ENCODE data around the gene TULP4. TPM values are rescaled to one million over a fixed set of nuclear protein-coding genes. Genes with fewer than 3 reads are reported as not detected.
"Not testable (repeated sequence)": the region's sequence is repeated elsewhere in the genome, so short reads cannot be mapped to it uniquely, and the experiment has no call there.

TULP4 gene
- total RNA-seq, 1 donor from 2014 or later = 252 TPM

- Histone ChIP-seq H3K36me3 (no peaks in the 10 kb centered on the region), H3K4me2 (no peak overlapping the region), H4K20me1 (ENCODE audit: low read depth) (no peaks in the 10 kb centered on the region), H3K9ac (no peak overlapping the region), H3K4me3 (no peak overlapping the region), H3K27me3 (no peaks in the 10 kb centered on the region), H3K27ac (no peak overlapping the region), H3K79me2 (ENCODE audit: low read depth) (no peaks in the 10 kb centered on the region), H3F3A (ENCODE audit: low read depth) (peaks cover 7% of the 10 kb centered on the region), H2AFZ (replicated peaks) (peak overlapping the region; percentile 9), H3K9me3 (ENCODE audit: low read depth) (no peaks in the 10 kb centered on the region), H3K4me1 (peaks cover 12% of the 10 kb centered on the region)
- H3K27me3 Mint-ChIP-seq (ENCODE audit: insufficient read depth, low read depth) = peaks cover 1% of the 10 kb centered on the region
- peaks cover 2% of the 10 kb centered on the region for H3K9me3 Mint-ChIP-seq
- H3K4me1 Mint-ChIP-seq = peaks cover 14% of the 10 kb centered on the region
- peaks cover 2% of the 10 kb centered on the region for H3K36me3 Mint-ChIP-seq
- no peak for DNase-seq (ENCODE audit: low spot score)
- TF ChIP-seq, protein P1, sequence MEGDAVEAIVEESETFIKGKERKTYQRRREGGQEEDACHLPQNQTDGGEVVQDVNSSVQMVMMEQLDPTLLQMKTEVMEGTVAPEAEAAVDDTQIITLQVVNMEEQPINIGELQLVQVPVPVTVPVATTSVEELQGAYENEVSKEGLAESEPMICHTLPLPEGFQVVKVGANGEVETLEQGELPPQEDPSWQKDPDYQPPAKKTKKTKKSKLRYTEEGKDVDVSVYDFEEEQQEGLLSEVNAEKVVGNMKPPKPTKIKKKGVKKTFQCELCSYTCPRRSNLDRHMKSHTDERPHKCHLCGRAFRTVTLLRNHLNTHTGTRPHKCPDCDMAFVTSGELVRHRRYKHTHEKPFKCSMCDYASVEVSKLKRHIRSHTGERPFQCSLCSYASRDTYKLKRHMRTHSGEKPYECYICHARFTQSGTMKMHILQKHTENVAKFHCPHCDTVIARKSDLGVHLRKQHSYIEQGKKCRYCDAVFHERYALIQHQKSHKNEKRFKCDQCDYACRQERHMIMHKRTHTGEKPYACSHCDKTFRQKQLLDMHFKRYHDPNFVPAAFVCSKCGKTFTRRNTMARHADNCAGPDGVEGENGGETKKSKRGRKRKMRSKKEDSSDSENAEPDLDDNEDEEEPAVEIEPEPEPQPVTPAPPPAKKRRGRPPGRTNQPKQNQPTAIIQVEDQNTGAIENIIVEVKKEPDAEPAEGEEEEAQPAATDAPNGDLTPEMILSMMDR (IDR thresholded peaks at IDR 0.05) = no peak
- no peak for TF ChIP-seq EZH2phosphoT487 (IDR thresholded peaks at IDR 0.05)
- no peak for TF ChIP-seq EZH2 (IDR thresholded peaks at IDR 0.05)
- no peak overlapping the region for H3K4me3 Mint-ChIP-seq
- no peak overlapping the region for H3K27ac Mint-ChIP-seq
These were observed 207.5 kb downstream of the TULP4 start for GRCh38 chr6:158519761-158520160.

GRCh38 chr6:158520975-158521374 is 208.7 kb downstream of the TULP4 start:
- not testable (repeated sequence) for DNase-seq (ENCODE audit: low spot score); H3K9me3 Mint-ChIP-seq; H3K27ac ChIP-seq; H3K9me3 ChIP-seq (ENCODE audit: low read depth); H3K36me3 ChIP-seq; H2AFZ ChIP-seq (replicated peaks); H3K4me3 Mint-ChIP-seq; H3F3A ChIP-seq (ENCODE audit: low read depth); H3K27me3 Mint-ChIP-seq (ENCODE audit: insufficient read depth, low read depth); H4K20me1 ChIP-seq (ENCODE audit: low read depth); H3K27ac Mint-ChIP-seq; H3K4me2 ChIP-seq; H3K4me3 ChIP-seq; H3K27me3 ChIP-seq; H3K79me2 ChIP-seq (ENCODE audit: low read depth); H3K36me3 Mint-ChIP-seq; H3K9ac ChIP-seq
- peaks cover 12% of the 10 kb centered on the region for H3K4me1 ChIP-seq
- H3K4me1 Mint-ChIP-seq = peaks cover 14% of the 10 kb centered on the region

DNA sequence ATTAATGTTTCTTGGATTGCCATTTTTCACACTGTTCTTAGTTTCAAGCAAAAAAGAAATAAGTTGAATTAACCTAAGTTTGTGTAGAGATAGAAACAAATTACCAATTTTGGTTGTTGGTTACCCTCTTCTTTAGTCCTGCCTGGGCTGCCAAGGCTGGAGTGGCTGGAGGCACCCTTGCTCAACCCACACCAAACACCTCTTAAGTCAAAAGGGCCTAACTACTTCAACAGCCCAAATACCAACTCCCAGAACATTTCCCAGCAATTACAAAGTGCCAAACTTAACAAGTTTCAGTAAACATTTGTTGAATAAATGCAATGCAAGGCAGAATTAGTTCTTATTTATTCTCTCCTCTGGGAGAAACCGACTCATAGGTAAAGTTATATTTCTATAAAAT is 209.5 kb downstream of the TULP4 start:
- no peak overlapping the region for H3K4me3 ChIP-seq
- Mint-ChIP-seq H3K4me1 (peaks cover 13% of the 10 kb centered on the region), H3K4me3 (no peak overlapping the region)

DNA sequence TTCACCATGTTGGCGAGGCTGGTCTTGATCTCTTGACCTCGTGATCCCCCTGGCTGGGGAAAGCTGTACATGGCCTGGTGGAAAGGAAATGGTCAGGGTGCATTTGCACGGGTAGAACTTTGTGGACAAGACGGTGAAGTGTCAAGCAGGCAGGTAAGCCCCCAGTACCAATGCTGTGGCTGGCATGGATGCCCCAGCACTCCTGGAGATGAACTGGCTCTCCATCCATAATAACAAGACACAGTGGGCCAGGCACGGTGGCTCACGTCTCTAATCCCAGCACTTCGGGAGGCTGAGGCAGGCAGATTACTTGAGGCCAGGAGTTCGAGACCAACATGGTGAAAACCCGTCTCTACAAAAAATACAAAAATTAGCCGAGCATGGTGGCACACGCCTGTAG is 210.4 kb downstream of the TULP4 start:
- Histone ChIP-seq H3K4me1 (peaks cover 11% of the 10 kb centered on the region), H3K9ac (no peak overlapping the region), H3K27me3 (no peaks in the 10 kb centered on the region), H3K4me2 (no peak overlapping the region), H2AFZ (replicated peaks) (no peak overlapping the region), H4K20me1 (ENCODE audit: low read depth) (no peaks in the 10 kb centered on the region), H3K79me2 (ENCODE audit: low read depth) (no peaks in the 10 kb centered on the region), H3K9me3 (ENCODE audit: low read depth) (no peaks in the 10 kb centered on the region), H3K36me3 (no peaks in the 10 kb centered on the region), H3K27ac (no peak overlapping the region), H3F3A (ENCODE audit: low read depth) (peaks cover 7% of the 10 kb centered on the region), H3K4me3 (no peak overlapping the region)
- peaks cover 5% of the 10 kb centered on the region for H3K36me3 Mint-ChIP-seq
- H3K9me3 Mint-ChIP-seq = peaks cover 12% of the 10 kb centered on the region
- peaks cover 4% of the 10 kb centered on the region for H3K27me3 Mint-ChIP-seq (ENCODE audit: insufficient read depth, low read depth)
- no peak overlapping the region for H3K27ac Mint-ChIP-seq
- peaks cover 11% of the 10 kb centered on the region for H3K4me1 Mint-ChIP-seq
- TF ChIP-seq EZH2phosphoT487 (IDR thresholded peaks at IDR 0.05) (no peak), EZH2 (IDR thresholded peaks at IDR 0.05) (no peak)
- TF ChIP-seq, protein P1 (IDR thresholded peaks at IDR 0.05) = no peak
- H3K4me3 Mint-ChIP-seq = no peak overlapping the region
- no peak for DNase-seq (ENCODE audit: low spot score)

More for the DNA sequence above, 209.5 kb downstream of the TULP4 start:
- Histone ChIP-seq H3K36me3 (no peaks in the 10 kb centered on the region), H3K9me3 (ENCODE audit: low read depth) (no peaks in the 10 kb centered on the region), H3K9ac (no peak overlapping the region), H4K20me1 (ENCODE audit: low read depth) (no peaks in the 10 kb centered on the region), H3K79me2 (ENCODE audit: low read depth) (no peaks in the 10 kb centered on the region), H3F3A (ENCODE audit: low read depth) (peaks cover 7% of the 10 kb centered on the region), H3K4me1 (peaks cover 12% of the 10 kb centered on the region), H3K27me3 (no peaks in the 10 kb centered on the region), H3K27ac (no peak overlapping the region), H2AFZ (replicated peaks) (no peak overlapping the region), H3K4me2 (no peak overlapping the region)
- DNase-seq (ENCODE audit: low spot score) = no peak
- H3K27ac Mint-ChIP-seq = no peak overlapping the region
- peaks cover 2% of the 10 kb centered on the region for H3K27me3 Mint-ChIP-seq (ENCODE audit: insufficient read depth, low read depth)
- peaks cover 5% of the 10 kb centered on the region for H3K36me3 Mint-ChIP-seq
- TF ChIP-seq EZH2phosphoT487 (IDR thresholded peaks at IDR 0.05) (no peak), EZH2 (IDR thresholded peaks at IDR 0.05) (no peak)
- TF ChIP-seq, protein P1 (IDR thresholded peaks at IDR 0.05) = no peak
- peaks cover 6% of the 10 kb centered on the region for H3K9me3 Mint-ChIP-seq

All from neural progenitor cell (in vitro differentiated cells).